GM18873 (cell line): ENCODE results near the gene MEGF11.

Experiments
- ATAC-seq: cut with Tn5 transposase; IDR thresholded peaks from one replicate; pipeline ENCODE4 v1.9.1; 2021; ENCODE audit warnings: mild to moderate bottlenecking, moderate library complexity, moderate number of reproducible peaks; ENCODE audit not compliant: unreplicated experiment, low FRiP score

MEGF11 gene

DNA sequence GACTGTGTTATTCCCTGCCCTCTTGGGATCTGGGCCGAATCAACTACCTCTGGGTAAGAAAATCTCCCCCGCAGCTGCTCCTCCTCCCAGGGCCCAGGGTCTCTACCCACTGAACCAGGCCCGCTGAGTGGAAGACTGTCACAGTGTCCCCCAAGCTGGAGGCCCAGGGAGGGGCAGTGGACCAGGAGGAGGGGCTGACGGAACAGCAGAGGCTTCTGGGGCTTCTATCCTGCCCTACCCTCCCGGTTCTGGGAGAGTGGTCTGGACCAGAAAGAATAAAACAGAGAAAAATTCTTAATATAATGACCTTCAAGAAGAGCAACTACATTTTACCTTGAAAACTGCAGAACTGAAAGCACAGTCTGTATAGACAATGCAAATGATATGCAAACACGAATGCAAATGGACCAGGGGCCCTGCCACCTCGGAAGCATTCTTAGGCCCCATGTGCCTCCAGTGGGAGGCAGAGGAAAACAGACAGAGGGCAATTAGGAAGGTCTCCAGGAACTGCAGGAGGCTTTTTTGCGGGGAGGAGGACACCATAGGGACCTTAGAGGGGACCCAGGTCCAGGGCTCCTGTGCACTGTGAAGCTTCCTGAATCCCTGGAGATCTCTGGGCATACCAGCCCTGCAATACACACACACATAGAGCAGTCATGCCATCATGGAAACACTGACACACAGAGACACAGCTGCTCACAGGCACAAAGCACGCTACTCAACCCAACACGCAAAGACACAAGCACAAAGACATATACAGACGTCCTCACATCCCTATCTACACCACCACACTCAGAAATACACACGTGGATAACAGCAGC, 12.3 kb downstream of the MEGF11 start:
- no peak for ATAC-seq

- no peak for ATAC-seq
These were observed 13.2 kb downstream of the MEGF11 start for GRCh38 chr15:66240240-66240794.

DNA sequence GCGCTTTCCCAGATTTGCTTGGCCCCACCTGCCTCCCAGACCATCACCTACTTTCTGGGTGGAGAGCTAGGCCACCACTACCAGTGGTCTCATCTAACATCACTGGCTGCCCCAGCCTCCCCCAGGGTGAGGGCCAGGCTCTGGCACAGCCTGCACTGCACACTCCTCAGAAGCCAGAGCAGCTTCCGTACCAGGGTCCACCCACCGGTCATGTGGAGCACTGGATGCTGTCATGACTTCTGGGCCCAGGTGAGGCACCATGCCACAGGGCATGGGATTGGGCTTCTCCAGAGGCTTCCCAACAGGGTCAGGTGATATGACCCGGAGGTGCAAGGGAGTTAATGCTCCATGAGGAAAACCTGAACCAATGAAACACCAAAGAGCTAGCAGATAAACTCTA, 14.0 kb downstream of the MEGF11 start:
- ATAC-seq: no peak

- no peak for ATAC-seq
These were observed 15.2 kb downstream of the MEGF11 start for GRCh38 chr15:66238318-66238717.

GRCh38 chr15:66237513-66238235, 15.9 kb downstream of the MEGF11 start:
- ATAC-seq: no peak

GRCh38 chr15:66236806-66237375, 16.7 kb downstream of the MEGF11 start:
- ATAC-seq: no peak

- ATAC-seq: no peak
These were observed 17.7 kb downstream of the MEGF11 start for GRCh38 chr15:66235866-66236265.

DNA sequence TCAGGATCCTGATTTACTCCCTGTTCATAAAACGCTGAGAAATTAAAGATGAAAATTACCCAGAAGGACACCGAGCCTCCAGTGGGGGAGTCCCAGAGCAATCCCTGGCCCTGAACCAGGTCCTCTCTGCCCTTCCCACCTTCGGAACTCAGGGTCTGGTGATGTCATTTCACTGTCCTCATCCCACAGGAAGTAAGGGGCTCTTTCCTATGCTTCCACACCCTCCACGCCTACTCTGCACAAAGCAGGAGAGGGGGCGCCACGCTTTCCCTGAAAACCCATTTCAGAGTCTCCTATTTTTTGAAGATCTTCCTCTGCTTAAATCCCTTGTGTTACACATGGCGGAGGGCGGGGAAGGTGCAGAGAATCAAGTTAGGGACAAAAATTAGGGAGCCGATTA, 18.8 kb downstream of the MEGF11 start:
- ATAC-seq: no peak

- ATAC-seq: no peak
These were observed 19.8 kb downstream of the MEGF11 start for GRCh38 chr15:66233487-66234415.

- no peak for ATAC-seq
These were observed 21.3 kb downstream of the MEGF11 start for GRCh38 chr15:66232267-66232625.

DNA sequence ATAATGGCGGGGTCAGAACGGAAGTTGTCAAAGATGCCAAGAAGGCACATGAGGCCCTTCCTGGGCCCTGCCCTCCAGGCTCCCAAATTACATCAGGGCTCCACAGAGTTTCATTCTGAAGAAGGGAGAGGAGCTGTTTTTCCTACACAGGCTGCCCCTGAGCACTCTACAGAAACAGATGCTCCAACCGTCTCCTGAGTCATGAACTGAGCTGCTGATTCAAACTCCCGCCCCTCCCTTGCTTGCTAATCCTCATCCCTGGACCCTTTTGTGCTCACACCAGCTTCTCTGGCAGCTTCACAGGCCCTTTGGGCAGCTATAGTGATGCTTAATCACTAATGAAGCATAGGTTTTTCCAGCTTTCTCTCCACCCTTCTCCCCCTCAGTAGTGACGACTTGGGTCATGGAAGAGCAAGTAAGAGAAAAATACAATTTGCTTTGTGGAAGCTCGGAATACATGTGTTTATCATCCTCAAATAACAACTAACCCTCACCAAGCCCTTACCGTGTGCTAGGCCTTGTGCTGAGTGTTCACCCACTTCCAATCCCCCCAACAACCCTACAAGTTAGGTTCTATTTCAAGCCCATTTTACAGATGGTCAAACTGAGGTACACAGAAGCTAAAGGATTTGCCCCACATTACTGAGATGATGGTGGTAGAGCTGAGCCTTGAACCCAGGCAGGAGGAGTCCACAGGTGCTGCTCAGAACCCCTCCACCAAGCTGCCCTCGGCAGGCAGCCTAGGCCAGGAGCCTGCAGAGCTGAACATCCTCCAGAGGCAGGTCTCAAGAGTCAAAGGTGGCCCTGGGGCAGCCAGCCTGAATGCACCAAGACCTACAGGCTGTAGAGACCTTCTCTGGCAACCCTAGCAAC, 21.9 kb downstream of the MEGF11 start:
- ATAC-seq: no peak

DNA sequence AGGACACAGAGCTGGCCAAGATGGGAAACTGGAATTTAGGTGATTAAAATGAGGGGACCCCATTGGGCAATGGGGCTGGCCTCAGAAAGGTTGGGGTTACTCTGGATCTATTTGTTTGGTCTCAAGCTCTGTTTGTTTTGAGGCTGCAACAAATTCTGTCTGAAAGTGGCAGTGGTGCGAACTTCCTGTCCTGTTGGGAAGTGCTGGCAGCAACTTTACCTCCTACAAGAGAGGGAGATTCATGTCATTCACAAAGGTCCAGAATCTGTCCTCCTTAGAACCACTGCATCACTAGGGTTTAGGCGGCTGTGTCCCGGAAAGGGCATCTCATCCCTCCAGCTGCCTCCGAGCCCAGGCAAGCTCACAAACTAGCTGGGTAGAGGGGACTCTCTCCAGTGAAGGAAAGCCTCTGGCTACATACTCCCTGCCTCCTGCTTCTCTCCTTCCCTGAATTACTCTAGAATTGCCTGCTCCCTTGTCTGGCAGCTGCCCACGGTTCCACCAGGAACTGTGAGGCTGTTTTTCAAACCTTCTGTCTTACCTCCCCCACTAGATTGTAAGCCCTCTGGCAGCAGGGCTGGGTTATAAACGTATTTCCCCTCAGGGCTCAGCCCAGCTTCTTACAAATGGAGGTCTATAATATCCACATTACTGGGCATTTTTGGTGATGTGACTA, 23.6 kb downstream of the MEGF11 start:
- ATAC-seq: no peak

DNA sequence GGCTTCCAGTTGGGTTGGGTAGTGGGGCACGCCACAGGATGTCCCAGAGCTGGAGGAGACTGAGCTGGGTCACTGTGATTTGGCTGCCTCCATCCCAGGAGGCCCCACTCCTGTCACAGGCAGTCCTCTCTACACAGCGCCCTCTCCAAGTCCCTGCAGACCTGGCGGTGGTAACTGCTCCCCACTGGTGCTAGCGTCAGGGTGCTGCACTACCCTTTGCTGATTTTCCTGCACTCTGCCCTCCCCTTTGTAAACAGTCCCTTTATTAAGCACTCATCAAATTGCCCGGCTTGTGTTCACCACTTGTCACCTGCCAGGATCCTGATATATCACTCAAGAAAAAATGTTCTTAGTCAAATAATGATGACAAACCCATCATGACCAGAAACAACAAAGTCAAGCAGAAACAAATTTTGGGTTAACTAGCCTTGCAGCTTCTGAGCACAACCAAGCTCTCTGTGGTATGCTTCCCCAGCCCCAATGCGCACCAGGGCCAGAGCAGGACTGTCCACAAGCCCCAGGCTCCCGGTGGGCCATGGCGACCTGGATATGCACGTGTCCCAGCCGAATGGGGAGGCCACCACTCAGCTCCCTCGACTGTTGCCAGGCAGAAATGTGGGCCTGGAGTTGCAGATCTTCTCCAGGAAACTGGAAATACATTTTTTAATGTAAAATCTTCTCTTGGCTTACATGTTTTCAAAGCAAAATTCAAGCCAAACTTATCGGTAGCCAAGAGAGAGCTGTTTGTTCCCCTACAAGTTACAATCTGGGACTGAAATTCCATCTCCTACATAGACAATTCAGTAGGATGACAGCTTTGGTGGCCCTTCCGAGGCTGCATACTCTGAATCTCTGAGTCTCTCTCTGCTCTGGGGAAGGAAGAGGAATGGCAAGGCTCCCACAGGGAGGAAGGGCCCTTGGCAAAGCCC, 24.5 kb downstream of the MEGF11 start:
- ATAC-seq: no peak

DNA sequence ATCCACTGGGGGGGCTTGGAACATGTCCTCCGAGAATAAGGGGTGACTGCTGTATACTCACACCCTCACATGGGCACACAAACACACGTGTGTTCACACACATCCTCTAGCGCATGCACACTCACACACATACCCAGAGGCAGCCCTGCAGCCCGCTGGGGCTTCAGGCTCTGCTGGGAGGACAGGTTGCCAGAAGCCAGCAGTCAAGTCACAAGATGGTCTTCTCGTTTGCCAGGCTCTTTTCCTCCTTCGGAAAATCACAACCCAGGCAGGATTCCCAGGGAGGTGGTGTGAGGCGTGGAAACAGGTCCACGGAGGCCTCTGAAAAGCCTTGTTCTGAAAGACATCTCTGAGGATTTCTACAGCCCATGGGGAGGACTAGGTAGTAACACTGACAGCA, 26.8 kb downstream of the MEGF11 start:
- no peak for ATAC-seq

DNA sequence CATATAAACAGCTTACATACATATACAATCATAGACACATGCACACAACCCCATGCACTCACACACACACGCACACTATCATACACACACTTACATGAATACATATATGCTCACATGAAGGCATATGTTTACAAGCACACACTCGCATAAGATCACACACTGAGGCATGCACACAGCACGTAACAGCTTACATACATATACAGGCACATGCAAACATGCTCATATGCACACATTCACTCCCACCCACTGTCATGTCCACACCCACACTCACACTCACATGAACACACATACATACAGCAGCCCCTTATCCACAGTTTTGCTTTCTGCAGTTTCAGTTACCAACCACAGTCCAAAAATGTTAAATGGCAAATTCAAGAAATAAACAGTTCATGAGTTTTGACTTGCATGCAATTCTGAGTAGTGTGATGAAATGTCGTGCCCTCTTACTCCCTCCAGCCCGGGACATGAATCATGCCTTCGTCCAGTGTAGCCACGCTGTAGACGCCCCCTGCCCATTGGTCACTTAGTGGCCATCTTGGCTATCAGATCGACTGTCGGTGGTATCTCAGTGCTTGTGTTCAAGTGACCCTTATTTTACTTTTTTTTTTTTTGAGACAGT, 27.8 kb downstream of the MEGF11 start:
- ATAC-seq: no peak

DNA sequence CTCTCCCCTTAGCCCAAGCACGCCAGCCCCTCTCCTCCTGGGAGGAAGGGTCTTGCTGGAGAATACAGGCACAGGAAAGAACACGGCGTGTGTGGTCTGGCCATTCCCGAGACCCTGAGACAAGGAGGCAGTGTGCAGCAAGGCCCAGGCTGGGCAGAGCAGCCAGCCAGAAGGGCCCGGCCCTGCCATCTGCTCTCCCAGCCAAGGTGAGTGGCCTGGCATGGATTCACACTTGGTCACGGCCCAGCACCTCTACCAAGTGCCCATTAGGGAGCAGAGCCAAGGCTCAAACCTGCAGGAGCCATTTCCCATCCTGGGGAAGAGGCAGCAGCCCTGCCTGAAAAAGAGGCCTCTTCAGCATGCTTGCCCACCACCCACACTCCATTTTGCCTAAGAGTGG, 28.6 kb downstream of the MEGF11 start:
- ATAC-seq: no peak
